CD4-positive, alpha-beta T cell treated with Interleukin-1 beta for 1 hour (primary cell): Measurements from ENCODE around the gene CYP11A1.
"Not testable (repeated sequence)": the region's sequence is repeated elsewhere in the genome, so short reads cannot be mapped to it uniquely, and the experiment has no call there.

ENCODE experiments used
- DNase-seq, 2 donors: peaks; one replicate each; pipeline ENCODE4 v3.0.0-alpha.2; 2020 to 2022

CYP11A1 gene

DNA sequence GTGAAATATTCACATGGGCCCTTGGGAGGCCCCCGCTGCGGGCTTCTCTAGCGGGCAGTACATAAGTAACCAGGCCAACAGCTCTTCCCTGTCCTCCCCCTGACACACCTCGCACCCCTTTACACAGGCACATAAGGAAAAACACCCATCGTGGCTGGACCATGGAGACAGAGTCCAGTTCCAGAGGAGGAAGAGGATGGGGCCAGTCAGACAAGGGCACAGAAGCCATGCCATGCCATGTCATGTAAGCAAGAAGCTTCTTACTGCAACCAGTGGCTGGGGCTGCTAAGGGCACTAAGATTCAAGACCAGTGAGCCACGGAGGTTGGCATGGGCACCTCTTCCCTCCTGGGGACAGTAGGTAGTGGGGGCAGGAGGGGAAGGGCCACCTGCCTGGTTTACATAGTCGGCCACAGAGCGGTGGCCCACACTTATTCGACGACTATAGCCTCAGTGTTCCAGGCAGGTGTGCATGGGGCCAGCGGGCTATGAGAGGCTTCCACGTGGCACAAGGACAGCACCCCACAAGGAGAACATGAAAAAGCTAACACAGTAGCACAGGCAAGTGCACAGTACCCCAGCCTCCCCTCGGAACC, 5.7 kb upstream of the CYP11A1 start:
- no peak for DNase-seq

DNA sequence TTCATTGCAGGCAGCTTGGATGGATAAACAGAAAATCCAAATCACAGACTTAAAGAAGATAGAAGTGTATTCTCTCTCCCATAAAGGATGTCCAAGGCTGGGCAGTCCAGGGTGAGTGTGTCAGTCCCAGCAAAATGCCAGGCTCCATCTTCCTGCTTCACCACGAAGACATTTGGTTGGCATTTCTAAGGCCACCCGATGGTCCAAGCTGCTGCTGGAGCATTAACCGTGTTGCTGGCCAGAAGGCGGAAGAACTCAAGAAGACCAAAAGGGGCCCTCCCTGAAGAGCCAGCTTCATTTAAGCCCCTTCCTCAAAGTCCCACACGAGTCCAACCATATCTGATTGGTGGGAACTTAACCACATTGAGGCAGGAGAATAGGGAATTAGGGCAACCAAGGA, 3.0 kb upstream of the CYP11A1 start:
- DNase-seq, result no peak

GRCh38 chr15:74369756-74370155, 2.3 kb upstream of the CYP11A1 start:
- DNase-seq, result no peak

- no peak for DNase-seq
Observed at GRCh38 chr15:74369084-74369745, 1.8 kb upstream of the CYP11A1 start.

DNA sequence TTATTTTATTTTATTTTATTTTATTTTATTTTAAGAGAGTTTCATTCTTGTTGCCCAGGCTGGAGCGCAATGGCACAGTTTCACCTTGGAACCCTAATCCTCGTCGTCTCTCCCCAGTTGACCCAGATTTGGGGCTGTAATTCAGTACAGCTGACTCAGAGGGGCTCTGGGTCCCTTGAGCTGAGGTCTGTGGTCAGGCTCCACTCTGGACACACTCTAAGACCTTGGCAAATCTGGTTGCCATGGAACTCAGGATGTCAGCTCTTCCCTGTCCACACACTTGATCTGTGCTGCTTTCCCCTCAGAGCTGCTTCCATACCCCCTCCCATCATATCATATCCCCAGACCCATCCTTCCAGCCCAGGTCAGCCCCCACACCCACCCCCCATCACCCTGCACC, 675 bp upstream of the CYP11A1 start:
- DNase-seq, result no peak

GRCh38 chr15:74365598-74366445, 1.6 kb downstream of the CYP11A1 start:
- no peak for DNase-seq

DNA sequence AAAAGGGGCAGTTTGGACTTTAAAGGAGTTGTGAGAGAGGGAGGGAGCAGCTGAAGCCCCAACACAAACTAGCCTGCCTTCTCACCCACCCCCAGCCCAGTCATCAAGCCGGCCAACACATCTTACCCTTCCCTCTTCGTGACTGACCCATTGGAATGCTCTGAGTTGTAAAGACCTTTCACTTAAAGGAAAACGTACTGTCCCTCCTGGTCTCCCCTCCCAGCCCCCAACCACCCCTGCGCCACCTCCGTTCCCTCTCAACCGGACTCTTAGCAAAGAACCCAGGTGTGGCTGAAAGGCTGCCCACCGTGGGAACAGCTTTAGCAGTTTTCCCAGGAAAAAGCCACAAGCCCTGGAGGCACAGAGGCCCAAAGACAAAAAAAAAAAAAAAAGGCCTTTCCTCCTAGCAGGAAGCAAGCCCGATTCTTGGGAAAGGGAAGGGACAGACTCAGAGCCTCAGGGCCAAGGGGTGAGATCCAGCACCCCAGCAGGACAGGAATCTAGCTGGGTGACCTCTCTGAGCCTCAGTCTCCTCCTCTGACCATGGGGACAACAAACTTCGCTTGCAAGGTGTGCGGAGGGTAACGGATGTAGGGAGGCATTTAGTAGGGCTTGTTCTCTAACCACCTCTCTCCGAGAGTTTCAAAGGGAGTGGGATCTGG, 2.4 kb downstream of the CYP11A1 start:
- DNase-seq, result no peak

DNA sequence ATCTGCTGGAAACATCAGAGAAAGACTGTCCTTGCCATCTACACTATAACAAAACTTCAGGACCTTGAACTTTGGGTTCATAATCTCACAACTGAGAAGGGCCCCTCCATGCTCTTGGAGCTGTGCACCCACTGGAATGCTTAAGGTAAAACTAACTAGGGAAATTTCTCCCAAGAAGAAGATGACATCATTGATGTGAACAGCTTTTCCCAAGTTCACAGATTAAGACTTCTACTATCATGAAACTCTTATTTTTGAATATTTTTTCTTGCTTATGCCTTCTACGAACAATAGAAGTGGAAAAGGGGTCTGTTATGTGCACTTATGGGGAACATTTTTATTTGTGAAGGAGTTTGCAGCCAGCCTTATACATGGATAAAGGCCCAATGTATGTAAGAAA, 5.0 kb downstream of the CYP11A1 start:
- DNase-seq, result no peak

- not testable (repeated sequence) for DNase-seq
Observed at GRCh38 chr15:74360855-74361254, 6.6 kb downstream of the CYP11A1 start.

DNA sequence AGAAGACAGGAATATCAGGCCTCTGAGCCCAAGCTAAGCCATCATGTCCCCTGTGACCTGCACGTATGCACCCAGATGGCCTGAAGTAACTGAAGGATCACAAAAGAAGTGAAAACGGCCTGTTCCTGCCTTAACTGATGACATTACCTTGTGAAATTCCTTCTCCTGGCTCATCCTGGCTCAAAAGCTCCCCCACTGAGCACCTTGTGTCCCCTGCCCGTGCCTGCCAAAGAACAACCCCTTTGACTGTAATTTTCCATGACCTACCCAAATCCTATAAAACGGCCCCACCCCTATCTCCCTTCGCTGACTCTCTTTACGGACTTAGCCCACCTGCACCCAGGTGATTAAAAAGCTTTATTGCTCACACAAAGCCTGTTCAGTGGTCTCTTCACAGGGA, 8.1 kb downstream of the CYP11A1 start:
- DNase-seq, result not testable (repeated sequence)

- DNase-seq, result not testable (repeated sequence)
Observed at GRCh38 chr15:74357514-74357913, 9.9 kb downstream of the CYP11A1 start.

DNA sequence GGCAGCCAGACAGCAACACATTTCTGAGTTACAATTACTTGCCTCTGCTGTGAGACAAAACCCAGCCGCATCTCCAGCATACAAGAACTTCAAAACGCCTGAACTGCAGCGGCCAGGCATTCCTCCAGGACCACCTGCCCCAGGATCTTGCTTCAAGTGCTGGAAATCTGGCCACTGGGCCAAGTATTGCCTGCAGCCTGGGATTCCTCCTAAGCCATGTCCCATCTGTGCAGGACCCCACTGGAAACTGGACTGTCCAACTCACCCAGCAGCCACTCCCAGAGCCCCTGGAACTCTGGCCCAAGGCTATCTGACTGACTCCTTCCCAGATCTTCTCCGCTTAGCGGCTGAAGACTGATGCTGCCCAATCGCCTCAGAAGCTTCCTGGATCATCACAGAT, 11.4 kb downstream of the CYP11A1 start:
- not testable (repeated sequence) for DNase-seq

- not testable (repeated sequence) for DNase-seq
Observed at GRCh38 chr15:74353992-74354391, 13.5 kb downstream of the CYP11A1 start.

DNA sequence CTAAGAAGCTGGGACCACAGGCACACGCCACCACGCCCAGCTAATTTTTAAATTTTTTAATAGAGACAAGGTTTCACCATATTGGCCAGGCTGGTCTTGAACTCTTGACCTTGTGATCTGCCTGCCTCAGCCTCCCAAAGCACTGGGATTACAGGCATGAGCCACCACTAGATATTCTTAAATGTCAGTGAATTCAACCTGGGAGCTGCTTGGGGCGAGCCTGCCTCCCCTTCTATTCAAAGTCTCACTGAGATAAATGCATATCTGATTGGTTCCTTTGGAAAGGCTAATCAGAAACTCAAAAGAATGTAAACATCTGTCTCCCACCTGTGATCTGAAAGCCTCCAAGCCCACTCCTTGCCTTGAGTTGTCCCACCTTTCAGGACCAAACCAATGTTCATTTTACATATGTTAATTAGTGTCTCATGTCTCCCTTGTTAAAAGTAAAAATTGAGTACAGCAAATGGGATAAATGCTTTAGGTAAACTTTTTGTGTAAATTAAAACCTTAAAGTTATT, 15.0 kb downstream of the CYP11A1 start:
- no peak for DNase-seq

- no peak for DNase-seq
Observed at GRCh38 chr15:74351670-74352069, 15.8 kb downstream of the CYP11A1 start.

GRCh38 chr15:74350295-74351275, 16.9 kb downstream of the CYP11A1 start:
- DNase-seq, result no peak

GRCh38 chr15:74349241-74349778, 18.1 kb downstream of the CYP11A1 start:
- no peak for DNase-seq

DNA sequence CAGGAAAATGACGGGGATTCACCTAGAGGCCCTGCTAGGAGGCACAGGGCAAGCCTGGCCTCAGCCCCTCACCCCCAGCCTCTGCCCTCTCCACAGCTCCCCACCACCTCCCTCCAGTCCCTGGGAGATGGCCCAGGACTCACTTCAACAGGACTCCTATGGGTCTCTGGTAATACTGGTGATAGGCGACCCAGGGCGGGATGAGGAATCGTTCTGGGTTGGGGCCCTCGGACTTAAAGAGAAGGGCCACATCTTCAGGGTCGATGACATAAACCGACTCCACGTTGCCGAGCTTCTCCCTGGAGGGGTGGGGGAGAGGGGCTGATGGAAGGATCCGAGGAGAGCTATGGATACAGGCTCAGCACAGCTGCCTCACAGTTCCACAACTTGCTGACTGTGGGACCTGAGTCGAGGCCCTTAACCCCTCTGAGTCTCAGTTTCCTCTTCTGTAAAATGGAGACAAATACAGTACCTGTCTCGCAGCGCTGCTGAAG, 19.6 kb downstream of the CYP11A1 start:
- no peak for DNase-seq

- no peak for DNase-seq
Observed at GRCh38 chr15:74345051-74345450, 22.4 kb downstream of the CYP11A1 start.

- DNase-seq, result no peak
Observed at GRCh38 chr15:74343797-74344127, 23.7 kb downstream of the CYP11A1 start.

GRCh38 chr15:74343127-74343796, 24.2 kb downstream of the CYP11A1 start:
- no peak for DNase-seq
